ENCODE measurements around the gene GOLGA6D. TPM values are rescaled to one million over a fixed set of nuclear protein-coding genes. Genes with fewer than 3 reads are reported as not detected.

Gene GOLGA6D
- total RNA-seq, 1 experiment from 2014 or later: 0.35 TPM

DNA sequence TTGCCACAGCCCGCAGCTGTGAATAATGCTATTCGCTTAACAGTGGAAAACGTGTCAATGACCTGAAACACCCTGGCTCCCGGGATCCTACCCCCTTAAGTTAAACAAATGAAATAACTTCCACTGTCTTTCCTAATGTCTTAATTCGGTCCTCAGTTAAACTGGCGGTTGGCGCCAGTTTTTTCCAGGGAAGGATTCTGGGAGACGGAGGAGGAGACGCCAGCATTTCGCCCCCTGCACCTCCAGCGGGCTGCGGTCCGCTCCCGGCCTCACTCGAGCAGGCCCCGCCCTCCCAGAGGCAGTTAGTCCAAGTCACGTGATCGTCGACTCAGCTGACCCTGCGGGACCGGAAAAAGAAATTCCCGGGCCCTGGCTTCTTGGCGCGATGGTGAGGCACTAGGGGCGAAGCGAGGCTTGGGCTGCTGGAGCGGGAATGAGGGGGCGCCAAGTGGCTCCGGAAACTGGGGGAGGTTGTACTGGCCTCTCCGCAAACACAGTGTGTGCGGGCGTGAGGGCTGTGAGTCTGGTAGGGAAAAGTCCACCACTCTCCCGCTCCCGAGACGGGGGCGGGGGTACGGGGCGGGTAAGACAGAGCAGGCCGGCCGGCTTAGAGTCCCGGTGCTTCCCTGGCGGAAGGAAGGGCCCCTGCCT, 53.2 kb downstream of the GOLGA6D start, which contains the start of gene COMMD4:
TSS of gene COMMD4 (plus strand) at position 359 of the 651 bp plus-strand sequence. CDS start at position 386, 27 bp downstream.
- peak within 1 kb of the TSS; percentile 96; the same call in 1 of the 2 replicates for H3K14ac ChIP-seq (ENCODE audit: insufficient read depth, low read length)
- H4K91ac ChIP-seq (ENCODE audit: insufficient read length, low read depth, low read length): no peak within 1 kb of the TSS
- no peaks in the 10 kb centered on the region for H3K27me3 ChIP-seq (ENCODE audit: insufficient read depth, low read length)
- H3K9ac ChIP-seq (ENCODE audit: extremely low read depth, insufficient read length, low read length): peak within 1 kb of the TSS; percentile 92
- peak within 1 kb of the TSS; percentile 71 for H2AFZ ChIP-seq (ENCODE audit: low read length)
- H2BK12ac ChIP-seq (ENCODE audit: insufficient read length, low read depth, low read length): no peak within 1 kb of the TSS
- no peak within 1 kb of the TSS for H2BK120ac ChIP-seq (ENCODE audit: low read depth, low read length, poor library complexity, severe bottlenecking)
- no peak within 1 kb of the TSS for H4K5ac ChIP-seq (ENCODE audit: insufficient read length, low read depth, low read length)
- Mint-ChIP-seq H3K4me1 (peaks cover 12 to 14% of the 10 kb centered on the region in 2 experiments), H3K9me3 (no peaks in the 10 kb centered on the region), H3K36me3 (ENCODE audit: insufficient read depth in 1 of 3, low read depth in 3 of 3) (peaks cover 6 to 16% (median 15%) of the 10 kb centered on the region in 3 experiments; a peak in 6 of 7 replicates), H3K27ac (peak within 1 kb of the TSS; percentile 72 to 99 (median 98); a peak in 6 of 7 replicates), H3K4me3 (peak within 1 kb of the TSS; percentile 98), H3K27me3 (ENCODE audit: low read depth) (no peaks in the 10 kb centered on the region; the same call in 1 of the 2 replicates)
- DNase-seq: peak; percentile 95
- H2BK15ac ChIP-seq (ENCODE audit: low read depth, low read length): no peak within 1 kb of the TSS
- no CpG with 5 or more reads among the region's 42 CpGs for WGBS (ENCODE audit: extremely low coverage, insufficient read length, low lambda C conversion rate)
- H3K79me1 ChIP-seq (ENCODE audit: insufficient read depth, low read depth, low read length, poor library complexity, severe bottlenecking): peaks cover 5% of the 10 kb centered on the region
- no peak within 1 kb of the TSS for H3K56ac ChIP-seq (ENCODE audit: insufficient read length, low read depth, low read length)
- H2BK20ac ChIP-seq (ENCODE audit: low read depth, low read length, poor library complexity, severe bottlenecking): no peak within 1 kb of the TSS
- H3K4me1 ChIP-seq (ENCODE audit: insufficient read depth, low read length): no peaks in the 10 kb centered on the region
- peak within 1 kb of the TSS; percentile 74 for H3K4ac ChIP-seq (ENCODE audit: low read depth, low read length)
- H3K18ac ChIP-seq (ENCODE audit: insufficient read length, low read depth, low read length): peak within 1 kb of the TSS; percentile 92
- TF ChIP-seq, protein P1, sequence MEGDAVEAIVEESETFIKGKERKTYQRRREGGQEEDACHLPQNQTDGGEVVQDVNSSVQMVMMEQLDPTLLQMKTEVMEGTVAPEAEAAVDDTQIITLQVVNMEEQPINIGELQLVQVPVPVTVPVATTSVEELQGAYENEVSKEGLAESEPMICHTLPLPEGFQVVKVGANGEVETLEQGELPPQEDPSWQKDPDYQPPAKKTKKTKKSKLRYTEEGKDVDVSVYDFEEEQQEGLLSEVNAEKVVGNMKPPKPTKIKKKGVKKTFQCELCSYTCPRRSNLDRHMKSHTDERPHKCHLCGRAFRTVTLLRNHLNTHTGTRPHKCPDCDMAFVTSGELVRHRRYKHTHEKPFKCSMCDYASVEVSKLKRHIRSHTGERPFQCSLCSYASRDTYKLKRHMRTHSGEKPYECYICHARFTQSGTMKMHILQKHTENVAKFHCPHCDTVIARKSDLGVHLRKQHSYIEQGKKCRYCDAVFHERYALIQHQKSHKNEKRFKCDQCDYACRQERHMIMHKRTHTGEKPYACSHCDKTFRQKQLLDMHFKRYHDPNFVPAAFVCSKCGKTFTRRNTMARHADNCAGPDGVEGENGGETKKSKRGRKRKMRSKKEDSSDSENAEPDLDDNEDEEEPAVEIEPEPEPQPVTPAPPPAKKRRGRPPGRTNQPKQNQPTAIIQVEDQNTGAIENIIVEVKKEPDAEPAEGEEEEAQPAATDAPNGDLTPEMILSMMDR (conservative IDR thresholded peaks at IDR 0.05): no peak
- no peak within 1 kb of the TSS for H2AK5ac ChIP-seq (ENCODE audit: insufficient read length, low read length)
- no peak within 1 kb of the TSS for H3K23ac ChIP-seq (ENCODE audit: insufficient read length, low read depth, low read length)
- H3K23me2 ChIP-seq (ENCODE audit: insufficient read length, low read depth, low read length, poor library complexity, severe bottlenecking): peaks cover 6% of the 10 kb centered on the region
- H3K4me2 ChIP-seq (ENCODE audit: insufficient read depth, insufficient read length, low read length): peak within 1 kb of the TSS; percentile 83
- no peak within 1 kb of the TSS for H2BK5ac ChIP-seq (ENCODE audit: insufficient read length, low read length)
- H3K27ac ChIP-seq (ENCODE audit: insufficient read length, low read depth, low read length): no peak within 1 kb of the TSS
- H3K79me2 ChIP-seq (ENCODE audit: insufficient read depth, low read length): peaks cover 1% of the 10 kb centered on the region; the same call in 1 of the 2 replicates
- no peaks in the 10 kb centered on the region for H4K20me1 ChIP-seq (ENCODE audit: control insufficient read depth, insufficient read depth, insufficient read length)
- no peak within 1 kb of the TSS for H3T11ph ChIP-seq (ENCODE audit: low read length)
- H4K8ac ChIP-seq (replicated peaks; ENCODE audit: insufficient read length, low read depth, low read length): peak within 1 kb of the TSS; percentile 71
- H3K9me3 ChIP-seq (ENCODE audit: control insufficient read depth, low read depth, low read length): no peaks in the 10 kb centered on the region

All from H9 (cell line).